GM23338 (cell line): Measurements from ENCODE around the gene NDUFAF5. TPM values are rescaled to one million over a fixed set of nuclear protein-coding genes. Genes with fewer than 3 reads are reported as not detected.

ENCODE experiments used
- ATAC-seq: fragments of 200-7000 bp; cut with Tn5 transposase; 3 replicates; pipeline ENCODE4 v1.9.1; 2020
- DNase-seq: peaks from one replicate; pipeline ENCODE4 v3.0.0-alpha.2; 2015; ENCODE audit warnings: low spot score
- H2AFZ ChIP-seq: fragments of 200-600 bp; sonication (generic); 2 replicates; pipeline ENCODE4 v1.8.0; 2016; ENCODE audit warnings: antibody characterized with exemption, mild to moderate bottlenecking, moderate library complexity
- H3F3A ChIP-seq: fragments of 200-600 bp; sonication (generic); replicated peaks from 2 replicates; pipeline ENCODE4 v1.8.0; 2017; ENCODE audit warnings: antibody characterized with exemption, mixed run types, low read depth
- H3K27ac ChIP-seq: fragments of 200-600 bp; sonication (generic); 2 replicates; pipeline ENCODE4 v1.6.1; 2016; ENCODE audit warnings: low read depth
- H3K27me3 ChIP-seq: fragments of 200-600 bp; sonication (generic); 2 replicates; pipeline ENCODE4 v1.8.0; 2016; ENCODE audit warnings: mild to moderate bottlenecking, mixed run types, moderate library complexity; ENCODE audit not compliant: insufficient read depth
- H3K36me3 ChIP-seq: fragments of 200-600 bp; sonication (generic); 2 replicates; pipeline ENCODE4 v1.8.0; 2016; ENCODE audit warnings: mild to moderate bottlenecking; ENCODE audit not compliant: insufficient read depth
- H3K4me1 ChIP-seq: fragments of 200-600 bp; sonication (generic); 2 replicates; pipeline ENCODE4 v1.8.0; 2016; ENCODE audit warnings: mild to moderate bottlenecking, moderate library complexity; ENCODE audit not compliant: insufficient read depth
- H3K4me2 ChIP-seq: fragments of 200-600 bp; sonication (generic); 2 replicates; pipeline ENCODE4 v1.7.1; 2017; ENCODE audit warnings: mixed run types
- H3K4me3 ChIP-seq: fragments of 200-600 bp; sonication (generic); 2 replicates; pipeline ENCODE4 v1.6.1; 2016; ENCODE audit warnings: mixed run types
- H3K79me2 ChIP-seq: fragments of 200-600 bp; sonication (generic); replicated peaks from 2 replicates; pipeline ENCODE4 v1.8.0; 2017; ENCODE audit warnings: mild to moderate bottlenecking; ENCODE audit not compliant: insufficient read depth
- H3K9me2 ChIP-seq: fragments of 200-600 bp; sonication (generic); 2 replicates; pipeline ENCODE4 v1.8.0; 2017; ENCODE audit not compliant: insufficient read depth
- H4K20me1 ChIP-seq: fragments of 200-600 bp; sonication (generic); replicated peaks from 2 replicates; pipeline ENCODE4 v1.8.0; 2017; ENCODE audit warnings: mild to moderate bottlenecking; ENCODE audit not compliant: insufficient read depth
- H3K27ac Mint-ChIP-seq: 2 replicates; pipeline ENCODE4 v1.8.0; 2020; ENCODE audit warnings: inconsistent platforms, mild to moderate bottlenecking, moderate library complexity, mixed read lengths
- H3K27me3 Mint-ChIP-seq: 3 replicates; pipeline ENCODE4 v1.8.0; 2022; ENCODE audit warnings: low read depth, mild to moderate bottlenecking, moderate library complexity, mixed read lengths, inconsistent platforms; ENCODE audit not compliant: insufficient read depth, poor library complexity
- H3K36me3 Mint-ChIP-seq: 3 replicates; pipeline ENCODE4 v1.8.0; 2021; ENCODE audit warnings: low read depth, mild to moderate bottlenecking, inconsistent platforms, moderate library complexity, mixed read lengths
- H3K4me1 Mint-ChIP-seq: 3 replicates; pipeline ENCODE4 v1.8.0; 2020; ENCODE audit warnings: mild to moderate bottlenecking, inconsistent platforms, mixed read lengths
- H3K4me3 Mint-ChIP-seq: 3 replicates; pipeline ENCODE4 v1.8.0; 2021; ENCODE audit warnings: moderate library complexity, mild to moderate bottlenecking, inconsistent platforms, mixed read lengths
- H3K9me3 Mint-ChIP-seq: 3 replicates; pipeline ENCODE4 v1.8.0; 2020; ENCODE audit warnings: moderate library complexity, mild to moderate bottlenecking, inconsistent platforms, mixed read lengths
- ETS1 ChIP-seq: IDR thresholded peaks from 2 replicates; pipeline ENCODE4 v1.6.1; 2016; ENCODE audit warnings: antibody characterized with exemption
- EZH2 ChIP-seq: fragments of 200-600 bp; sonication (generic); IDR thresholded peaks from one replicate; pipeline ENCODE4 v1.8.0; 2017; ENCODE audit warnings: antibody characterized with exemption, mild to moderate bottlenecking, low read depth; ENCODE audit not compliant: unreplicated experiment
- JUNB ChIP-seq: IDR thresholded peaks from one replicate; pipeline ENCODE4 v1.6.1; 2016; ENCODE audit warnings: antibody characterized with exemption; ENCODE audit not compliant: unreplicated experiment
- POLR2AphosphoS5 ChIP-seq: IDR thresholded peaks from 2 replicates; pipeline ENCODE4 v1.6.1; 2016; ENCODE audit warnings: antibody characterized with exemption, low read depth
- ZNF114 ChIP-seq: fragments of 250-450 bp; sonication (Bioruptor Pico); IDR thresholded peaks from 2 replicates; pipeline ENCODE4 v1.5.0; 2020; ENCODE audit warnings: mild to moderate bottlenecking, moderate library complexity
- ZNF331 ChIP-seq: fragments of 250-450 bp; sonication (Bioruptor Pico); IDR thresholded peaks from 2 replicates; pipeline ENCODE4 v1.5.0; 2020; ENCODE audit warnings: low read depth, mild to moderate bottlenecking, moderate library complexity
- ZNF462 ChIP-seq: fragments of 250-450 bp; sonication (Bioruptor Pico); IDR thresholded peaks from 2 replicates; pipeline ENCODE4 v1.5.0; 2020; ENCODE audit warnings: mild to moderate bottlenecking, moderate library complexity
- polyA plus RNA-seq: library from polyadenylated mRNA; unstranded; fragments of >200 nt; fragmentation: Nextera tagmentation; extraction: Ambion mirVana; gene quantifications from 2 replicates; pipeline ENCODE4 v1.2.1, GENCODE V29; 2016
- total RNA-seq: library from RNA; depleted of rRNA; stranded (reverse); fragments of >200 nt; shearing (Covaris generic); gene quantifications from 2 replicates; pipeline ENCODE4 v1.2.3, GENCODE V29; 2014
- TF ChIP-seq, protein P1 (sequence below): IDR thresholded peaks from one replicate; pipeline ENCODE4 v1.6.1; 2018; ENCODE audit warnings: antibody characterized with exemption; ENCODE audit not compliant: unreplicated experiment
- TF ChIP-seq, protein P2 (sequence below), 2 experiments: fragments of 200-600 bp in 1 of 2; sonication (generic) in 1 of 2; conservative IDR thresholded peaks; 2 replicates each; pipeline versions ENCODE4 v1.5.1 to v1.6.1; 2016 to 2017; ENCODE audit warnings: antibody characterized with exemption in 2 of 2, low read depth in 2 of 2, mild to moderate bottlenecking in 2 of 2, moderate library complexity in 1 of 2

The NDUFAF5 gene
- total and polyA plus RNA-seq, 2 experiments from 2014 or later = 18.0 to 33.0 TPM

- H3K9me3 Mint-ChIP-seq = no peaks in the 10 kb centered on the region
- no peaks in the 10 kb centered on the region for H3K9me2 ChIP-seq
- no peaks in the 10 kb centered on the region for H3K4me1 ChIP-seq
- H3K36me3 ChIP-seq = peaks cover 64% of the 10 kb centered on the region
- H3F3A ChIP-seq = no peaks in the 10 kb centered on the region
- no peak overlapping the region for H3K27ac ChIP-seq
- no peaks in the 10 kb centered on the region for H3K79me2 ChIP-seq
- H4K20me1 ChIP-seq = peaks cover 5% of the 10 kb centered on the region
- H3K4me2 ChIP-seq = no peak overlapping the region
- no peak overlapping the region for H2AFZ ChIP-seq
- H3K4me3 Mint-ChIP-seq = no peak overlapping the region
- ATAC-seq = no peak
- DNase-seq = no peak
- H3K27me3 ChIP-seq = no peaks in the 10 kb centered on the region
- TF ChIP-seq ZNF462 (no peak), ZNF114 (CRISPR knock-in tag) (no peak), POLR2AphosphoS5 (no peak), ZNF331 (CRISPR knock-in tag) (no peak), JUNB (no peak), ETS1 (no peak), EZH2 (no peak)
- TF ChIP-seq, protein P1, sequence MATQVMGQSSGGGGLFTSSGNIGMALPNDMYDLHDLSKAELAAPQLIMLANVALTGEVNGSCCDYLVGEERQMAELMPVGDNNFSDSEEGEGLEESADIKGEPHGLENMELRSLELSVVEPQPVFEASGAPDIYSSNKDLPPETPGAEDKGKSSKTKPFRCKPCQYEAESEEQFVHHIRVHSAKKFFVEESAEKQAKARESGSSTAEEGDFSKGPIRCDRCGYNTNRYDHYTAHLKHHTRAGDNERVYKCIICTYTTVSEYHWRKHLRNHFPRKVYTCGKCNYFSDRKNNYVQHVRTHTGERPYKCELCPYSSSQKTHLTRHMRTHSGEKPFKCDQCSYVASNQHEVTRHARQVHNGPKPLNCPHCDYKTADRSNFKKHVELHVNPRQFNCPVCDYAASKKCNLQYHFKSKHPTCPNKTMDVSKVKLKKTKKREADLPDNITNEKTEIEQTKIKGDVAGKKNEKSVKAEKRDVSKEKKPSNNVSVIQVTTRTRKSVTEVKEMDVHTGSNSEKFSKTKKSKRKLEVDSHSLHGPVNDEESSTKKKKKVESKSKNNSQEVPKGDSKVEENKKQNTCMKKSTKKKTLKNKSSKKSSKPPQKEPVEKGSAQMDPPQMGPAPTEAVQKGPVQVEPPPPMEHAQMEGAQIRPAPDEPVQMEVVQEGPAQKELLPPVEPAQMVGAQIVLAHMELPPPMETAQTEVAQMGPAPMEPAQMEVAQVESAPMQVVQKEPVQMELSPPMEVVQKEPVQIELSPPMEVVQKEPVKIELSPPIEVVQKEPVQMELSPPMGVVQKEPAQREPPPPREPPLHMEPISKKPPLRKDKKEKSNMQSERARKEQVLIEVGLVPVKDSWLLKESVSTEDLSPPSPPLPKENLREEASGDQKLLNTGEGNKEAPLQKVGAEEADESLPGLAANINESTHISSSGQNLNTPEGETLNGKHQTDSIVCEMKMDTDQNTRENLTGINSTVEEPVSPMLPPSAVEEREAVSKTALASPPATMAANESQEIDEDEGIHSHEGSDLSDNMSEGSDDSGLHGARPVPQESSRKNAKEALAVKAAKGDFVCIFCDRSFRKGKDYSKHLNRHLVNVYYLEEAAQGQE = no peak
- TF ChIP-seq, protein P2, sequence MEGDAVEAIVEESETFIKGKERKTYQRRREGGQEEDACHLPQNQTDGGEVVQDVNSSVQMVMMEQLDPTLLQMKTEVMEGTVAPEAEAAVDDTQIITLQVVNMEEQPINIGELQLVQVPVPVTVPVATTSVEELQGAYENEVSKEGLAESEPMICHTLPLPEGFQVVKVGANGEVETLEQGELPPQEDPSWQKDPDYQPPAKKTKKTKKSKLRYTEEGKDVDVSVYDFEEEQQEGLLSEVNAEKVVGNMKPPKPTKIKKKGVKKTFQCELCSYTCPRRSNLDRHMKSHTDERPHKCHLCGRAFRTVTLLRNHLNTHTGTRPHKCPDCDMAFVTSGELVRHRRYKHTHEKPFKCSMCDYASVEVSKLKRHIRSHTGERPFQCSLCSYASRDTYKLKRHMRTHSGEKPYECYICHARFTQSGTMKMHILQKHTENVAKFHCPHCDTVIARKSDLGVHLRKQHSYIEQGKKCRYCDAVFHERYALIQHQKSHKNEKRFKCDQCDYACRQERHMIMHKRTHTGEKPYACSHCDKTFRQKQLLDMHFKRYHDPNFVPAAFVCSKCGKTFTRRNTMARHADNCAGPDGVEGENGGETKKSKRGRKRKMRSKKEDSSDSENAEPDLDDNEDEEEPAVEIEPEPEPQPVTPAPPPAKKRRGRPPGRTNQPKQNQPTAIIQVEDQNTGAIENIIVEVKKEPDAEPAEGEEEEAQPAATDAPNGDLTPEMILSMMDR (conservative IDR thresholded peaks at IDR 0.05; ENCODE audit: low read depth in 2 of 2) = no peak
- no peak overlapping the region for H3K4me3 ChIP-seq
- H3K27me3 Mint-ChIP-seq = no peaks in the 10 kb centered on the region
- H3K36me3 Mint-ChIP-seq = peaks cover 43% of the 10 kb centered on the region; the same call in 2 of the 3 replicates
- no peak overlapping the region for H3K27ac Mint-ChIP-seq
- H3K4me1 Mint-ChIP-seq = no peaks in the 10 kb centered on the region
Measured at GRCh38 chr20:13813910-13814309, 29.1 kb downstream of the NDUFAF5 start.
